ENCODE measurements around the gene ACO1. TPM values are rescaled to one million over a fixed set of nuclear protein-coding genes. Genes with fewer than 3 reads are reported as not detected.
"Not testable (repeated sequence)": the region's sequence is repeated elsewhere in the genome, so short reads cannot be mapped to it uniquely, and the experiment has no call there.

The ACO1 gene
- polyA plus RNA-seq (ENCODE audit: insufficient read length): 24.0 TPM

- DNase-seq: peak; percentile 91
These were observed at the start of gene ACO1 for GRCh38 chr9:32384364-32385151. ACO1 (plus strand) TSS chr9:32384643; CDS start chr9:32405507, 20,864 bp downstream.

- no peak for DNase-seq
These were observed 49.2 kb upstream of the ACO1 start for GRCh38 chr9:32334916-32335895.

GRCh38 chr9:32339424-32339823 lies 45.0 kb upstream of the ACO1 start:
- no peak for DNase-seq

GRCh38 chr9:32340361-32340760 lies 44.1 kb upstream of the ACO1 start:
- no peak for DNase-seq

- DNase-seq: peak; percentile 3
These were observed 39.8 kb upstream of the ACO1 start for GRCh38 chr9:32344551-32345182.

GRCh38 chr9:32345243-32345642 lies 39.2 kb upstream of the ACO1 start:
- no peak for DNase-seq

GRCh38 chr9:32347571-32347970 lies 36.9 kb upstream of the ACO1 start:
- DNase-seq: no peak

- DNase-seq: no peak
These were observed 36.2 kb upstream of the ACO1 start for GRCh38 chr9:32348106-32348695.

- no peak for DNase-seq
These were observed 35.4 kb upstream of the ACO1 start for GRCh38 chr9:32349013-32349412.

- DNase-seq: peak; percentile 8
These were observed 33.8 kb upstream of the ACO1 start for GRCh38 chr9:32350682-32351081.

GRCh38 chr9:32351845-32352244 lies 32.6 kb upstream of the ACO1 start:
- DNase-seq: no peak

- DNase-seq: not testable (repeated sequence)
These were observed 31.0 kb upstream of the ACO1 start for GRCh38 chr9:32353476-32353875.

GRCh38 chr9:32359452-32359851 lies 25.0 kb upstream of the ACO1 start:
- DNase-seq: no peak

- no peak for DNase-seq
These were observed 23.3 kb upstream of the ACO1 start for GRCh38 chr9:32360983-32361673.

- DNase-seq: no peak
These were observed 13.2 kb upstream of the ACO1 start for GRCh38 chr9:32371279-32371678.

- no peak for DNase-seq
These were observed 12.8 kb upstream of the ACO1 start for GRCh38 chr9:32371679-32372078.

- DNase-seq: no peak
These were observed 8.2 kb upstream of the ACO1 start for GRCh38 chr9:32376285-32376684.

- peak; percentile 49 for DNase-seq
These were observed 5.9 kb upstream of the ACO1 start for GRCh38 chr9:32378496-32378895.

GRCh38 chr9:32378993-32379729 lies 5.3 kb upstream of the ACO1 start:
- peak; percentile 71 for DNase-seq

- no peak for DNase-seq
These were observed 3.5 kb upstream of the ACO1 start for GRCh38 chr9:32380944-32381343.
